ENCODE data around the gene LAMA3. TPM values are rescaled to one million over a fixed set of nuclear protein-coding genes. Genes with fewer than 3 reads are reported as not detected.

The LAMA3 gene
- total RNA-seq, 1 donor from 2014 or later = 3.5 TPM

DNA sequence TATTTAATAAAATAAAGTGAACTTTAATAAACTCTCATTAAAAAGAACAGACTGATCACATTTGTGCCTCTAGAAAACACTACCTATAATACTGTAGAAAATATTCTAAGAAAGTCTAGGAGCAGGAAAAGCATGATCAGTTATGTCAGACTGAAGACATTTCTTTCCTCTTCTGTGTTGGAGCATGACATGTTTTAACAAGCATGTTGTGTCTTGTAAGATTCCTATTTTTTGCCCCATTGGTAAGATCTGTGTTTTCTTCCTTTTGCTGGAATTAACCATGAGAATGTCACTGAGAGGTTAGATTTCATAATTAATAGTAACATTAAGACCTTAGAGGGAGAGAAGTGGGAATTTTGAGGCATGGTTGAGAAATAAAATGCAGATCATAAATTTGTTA, 27.7 kb downstream of the LAMA3 start:
- peaks cover 17% of the 10 kb centered on the region for H3K4me1 ChIP-seq
- intact Hi-C loops (cut with micrococcal nuclease) = no loop called here
- H3K27ac ChIP-seq (replicated peaks) = no peak overlapping the region
- TF ChIP-seq, protein P1, sequence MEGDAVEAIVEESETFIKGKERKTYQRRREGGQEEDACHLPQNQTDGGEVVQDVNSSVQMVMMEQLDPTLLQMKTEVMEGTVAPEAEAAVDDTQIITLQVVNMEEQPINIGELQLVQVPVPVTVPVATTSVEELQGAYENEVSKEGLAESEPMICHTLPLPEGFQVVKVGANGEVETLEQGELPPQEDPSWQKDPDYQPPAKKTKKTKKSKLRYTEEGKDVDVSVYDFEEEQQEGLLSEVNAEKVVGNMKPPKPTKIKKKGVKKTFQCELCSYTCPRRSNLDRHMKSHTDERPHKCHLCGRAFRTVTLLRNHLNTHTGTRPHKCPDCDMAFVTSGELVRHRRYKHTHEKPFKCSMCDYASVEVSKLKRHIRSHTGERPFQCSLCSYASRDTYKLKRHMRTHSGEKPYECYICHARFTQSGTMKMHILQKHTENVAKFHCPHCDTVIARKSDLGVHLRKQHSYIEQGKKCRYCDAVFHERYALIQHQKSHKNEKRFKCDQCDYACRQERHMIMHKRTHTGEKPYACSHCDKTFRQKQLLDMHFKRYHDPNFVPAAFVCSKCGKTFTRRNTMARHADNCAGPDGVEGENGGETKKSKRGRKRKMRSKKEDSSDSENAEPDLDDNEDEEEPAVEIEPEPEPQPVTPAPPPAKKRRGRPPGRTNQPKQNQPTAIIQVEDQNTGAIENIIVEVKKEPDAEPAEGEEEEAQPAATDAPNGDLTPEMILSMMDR (IDR thresholded peaks at IDR 0.05; ENCODE audit: borderline replicate concordance) = no peak
- no peaks in the 10 kb centered on the region for H3K9me3 ChIP-seq (replicated peaks)
- H3K4me3 ChIP-seq = no peak overlapping the region
- H3K27me3 ChIP-seq (ENCODE audit: low read depth) = no peaks in the 10 kb centered on the region
- H3K36me3 ChIP-seq = no peaks in the 10 kb centered on the region
- no peak for DNase-seq

DNA sequence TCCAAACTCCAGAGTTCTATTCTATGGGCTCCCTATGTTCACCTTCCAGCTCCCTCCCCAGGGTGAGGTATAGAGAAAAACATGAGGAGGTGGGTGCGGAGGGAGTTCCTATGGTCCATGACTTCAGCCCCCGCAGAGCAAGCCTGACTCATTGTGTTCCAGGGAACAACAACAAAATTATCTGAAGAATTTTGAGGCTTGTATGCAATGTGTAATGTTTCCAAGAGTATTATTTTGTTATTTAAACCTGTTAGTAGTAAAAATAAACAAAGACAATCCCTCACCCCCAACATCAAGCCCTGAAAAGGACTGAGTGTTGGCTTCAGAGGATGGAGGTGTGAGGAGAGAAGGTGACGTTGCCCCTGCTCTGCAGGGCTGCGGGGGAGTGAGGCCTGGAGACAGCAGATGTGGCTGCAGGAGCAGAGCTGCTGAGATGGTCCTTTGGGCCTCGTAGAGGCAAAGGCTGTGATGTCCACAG, 29.0 kb downstream of the LAMA3 start:
- H3K4me1 ChIP-seq = peaks cover 22% of the 10 kb centered on the region
- intact Hi-C loops (cut with micrococcal nuclease) = no loop called here
- H3K9me3 ChIP-seq (replicated peaks) = no peaks in the 10 kb centered on the region
- no peak overlapping the region for H3K27ac ChIP-seq (replicated peaks)
- TF ChIP-seq, protein P1 (IDR thresholded peaks at IDR 0.05; ENCODE audit: borderline replicate concordance) = no peak
- H3K27me3 ChIP-seq (ENCODE audit: low read depth) = no peaks in the 10 kb centered on the region
- DNase-seq = no peak
- H3K4me3 ChIP-seq = no peak overlapping the region
- H3K36me3 ChIP-seq = no peaks in the 10 kb centered on the region

DNA sequence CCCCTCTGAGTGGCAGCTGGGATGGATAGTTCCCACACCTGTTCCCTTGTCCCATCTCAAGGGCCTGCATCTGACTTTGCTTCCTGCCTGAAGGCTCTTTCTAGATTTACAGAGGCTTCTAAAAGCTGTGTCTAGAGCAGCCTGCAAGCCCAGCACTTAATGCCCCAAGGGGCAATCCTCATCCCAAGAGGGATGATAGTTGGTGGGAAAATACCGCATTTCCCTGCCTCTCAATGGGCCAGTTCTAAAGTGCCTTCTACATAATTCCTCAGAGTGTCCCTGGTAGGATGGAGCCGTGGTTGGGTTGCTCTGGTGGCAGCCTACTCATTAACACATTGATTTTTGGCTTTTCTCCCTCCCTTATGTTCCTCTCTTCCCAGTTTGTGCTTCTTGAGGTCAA, 29.5 kb downstream of the LAMA3 start:
- peaks cover 22% of the 10 kb centered on the region for H3K4me1 ChIP-seq
- H3K27me3 ChIP-seq (ENCODE audit: low read depth) = no peaks in the 10 kb centered on the region
- TF ChIP-seq, protein P1 (IDR thresholded peaks at IDR 0.05; ENCODE audit: borderline replicate concordance) = no peak
- H3K9me3 ChIP-seq (replicated peaks) = no peaks in the 10 kb centered on the region
- intact Hi-C loops (cut with micrococcal nuclease) = no loop called here
- H3K4me3 ChIP-seq = no peak overlapping the region
- no peak overlapping the region for H3K27ac ChIP-seq (replicated peaks)
- DNase-seq = no peak
- H3K36me3 ChIP-seq = no peaks in the 10 kb centered on the region

DNA sequence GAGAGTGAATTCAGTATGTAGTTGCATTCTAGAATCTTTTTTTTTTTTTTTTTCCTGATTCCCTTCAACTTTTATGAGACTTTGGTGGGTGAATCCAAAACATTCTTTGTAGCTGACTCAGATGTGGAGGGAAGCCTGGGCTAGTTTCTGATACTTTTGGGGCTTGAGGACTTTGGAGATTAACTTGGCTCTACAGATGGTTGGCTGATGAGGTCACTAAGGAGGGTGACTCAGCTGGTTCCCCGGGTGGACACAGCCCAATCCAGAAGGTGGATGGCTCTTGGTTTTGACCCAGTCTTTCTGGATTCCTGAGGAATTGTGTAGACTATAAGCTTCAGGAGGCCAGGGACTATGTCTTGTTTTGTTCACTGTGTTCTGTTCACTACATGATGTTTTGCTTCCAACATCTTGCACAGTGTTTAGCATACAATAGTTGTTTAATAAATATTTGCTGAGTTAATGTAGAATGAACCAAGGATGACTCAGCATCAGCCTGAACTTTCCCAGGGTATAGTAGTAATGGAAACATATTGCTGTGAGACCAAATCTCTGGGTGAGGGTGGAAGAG, 30.5 kb downstream of the LAMA3 start:
- intact Hi-C loops (cut with micrococcal nuclease) = no loop called here
- no peak overlapping the region for H3K27ac ChIP-seq (replicated peaks)
- H3K4me1 ChIP-seq = peaks cover 25% of the 10 kb centered on the region
- H3K36me3 ChIP-seq = no peaks in the 10 kb centered on the region
- no peaks in the 10 kb centered on the region for H3K27me3 ChIP-seq (ENCODE audit: low read depth)
- no peak for DNase-seq
- no peaks in the 10 kb centered on the region for H3K9me3 ChIP-seq (replicated peaks)
- H3K4me3 ChIP-seq = no peak overlapping the region
- TF ChIP-seq, protein P1 (IDR thresholded peaks at IDR 0.05; ENCODE audit: borderline replicate concordance) = no peak

DNA sequence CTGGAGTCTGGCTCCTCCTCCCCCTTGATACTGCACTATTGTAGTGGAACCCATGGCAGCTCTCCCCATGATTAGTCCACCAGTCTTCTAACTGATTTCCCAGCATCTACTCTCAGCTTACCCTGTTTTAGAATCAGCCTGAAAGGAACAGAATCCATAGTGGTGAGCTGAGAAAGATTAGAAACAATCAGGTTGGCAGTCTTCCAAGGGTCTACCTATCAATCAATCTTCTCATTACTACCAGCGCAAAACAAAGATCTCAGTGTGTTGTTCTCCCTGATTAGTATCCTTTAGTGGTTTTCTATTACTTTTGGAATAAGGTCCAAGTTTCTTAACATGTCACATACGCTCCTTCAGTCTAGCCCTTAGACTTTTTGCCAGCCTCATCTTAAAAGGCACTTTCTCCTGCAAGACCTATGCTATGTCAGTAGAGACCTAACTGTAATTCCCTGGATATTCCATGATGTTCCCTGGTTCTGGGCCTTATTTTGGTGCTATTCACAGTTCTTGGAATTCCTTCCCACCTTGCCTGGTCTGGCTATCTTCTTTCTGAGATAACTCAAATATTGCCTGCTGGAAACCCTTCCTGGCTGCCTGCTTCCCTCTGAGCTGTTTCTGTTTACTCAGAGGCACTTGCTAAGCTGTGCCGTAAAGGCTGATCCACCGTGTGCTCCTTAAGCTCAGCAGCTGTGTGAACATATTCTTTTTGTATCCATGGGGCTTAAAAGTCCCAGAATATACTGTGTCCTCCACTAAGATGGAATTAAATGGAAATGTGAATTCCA, 32.6 kb downstream of the LAMA3 start:
- intact Hi-C loops (cut with micrococcal nuclease) = no loop called here
- no peak for DNase-seq
- Histone ChIP-seq H3K9me3 (replicated peaks) (no peaks in the 10 kb centered on the region), H3K27me3 (ENCODE audit: low read depth) (no peaks in the 10 kb centered on the region), H3K4me1 (peaks cover 18% of the 10 kb centered on the region), H3K27ac (replicated peaks) (no peak overlapping the region), H3K4me3 (no peak overlapping the region), H3K36me3 (no peaks in the 10 kb centered on the region)
- TF ChIP-seq, protein P1 (IDR thresholded peaks at IDR 0.05; ENCODE audit: borderline replicate concordance) = no peak
